Spleen (tissue), 11 donors: ENCODE data around the gene PTGER3. TPM values are rescaled to one million over a fixed set of nuclear protein-coding genes. Genes with fewer than 3 reads are reported as not detected.

Experiments used
- DNase-seq: peaks from one replicate; pipeline ENCODE4 v3.0.0-alpha.2; 2020
- H3K27ac ChIP-seq, 8 donors: fragments of 200-600 bp; sonication (generic) in 7 of 8; 1 replicate in 4 of 8; 2 replicates in 4 of 8; pipeline versions ENCODE4 v1.5.0 to v1.8.0; 2016 to 2021; ENCODE audit warnings: inconsistent platforms in 4 of 8, mild to moderate bottlenecking in 4 of 8, moderate library complexity in 1 of 8
- H3K27me3 ChIP-seq, 7 donors: fragments of 200-600 bp; sonication (generic) in 6 of 7; replicated peaks in 1 of 7; 1 replicate in 4 of 7; 2 replicates in 3 of 7; pipeline versions ENCODE4 v1.5.0 to v1.8.0; 2016 to 2021; ENCODE audit warnings: inconsistent platforms in 3 of 7, mild to moderate bottlenecking in 1 of 7
- H3K36me3 ChIP-seq, 6 donors: fragments of 200-600 bp; sonication (generic) in 5 of 6; 1 replicate in 4 of 6; 2 replicates in 2 of 6; pipeline versions ENCODE4 v1.5.0 to v1.8.0; 2016 to 2021; ENCODE audit warnings: inconsistent platforms in 2 of 6
- H3K4me1 ChIP-seq, 6 donors: fragments of 200-600 bp; sonication (generic) in 5 of 6; 1 replicate in 3 of 6; 2 replicates in 3 of 6; pipeline versions ENCODE4 v1.5.0 to v1.8.0; 2016 to 2021; ENCODE audit warnings: inconsistent platforms in 3 of 6
- H3K4me3 ChIP-seq, 8 donors: fragments of 200-600 bp; sonication (generic) in 7 of 8; 1 replicate in 4 of 8; 2 replicates in 4 of 8; pipeline versions ENCODE4 v1.5.0 to v1.8.0; 2016 to 2021; ENCODE audit warnings: inconsistent platforms in 4 of 8, mild to moderate bottlenecking in 4 of 8, moderate library complexity in 2 of 8
- H3K9me3 ChIP-seq, 8 donors: fragments of 200-600 bp; sonication (generic) in 7 of 8; 1 replicate in 4 of 8; 2 replicates in 4 of 8; pipeline versions ENCODE4 v1.5.0 to v1.8.0; 2016 to 2021; ENCODE audit warnings: inconsistent platforms in 4 of 8
- POLR2A ChIP-seq, 3 donors: fragments of 450-650 bp; IDR thresholded peaks; one replicate each; pipeline ENCODE4 v1.5.1; 2017; ENCODE audit warnings: antibody characterized with exemption in 3 of 3, mild to moderate bottlenecking in 1 of 3
- POLR2AphosphoS5 ChIP-seq, 3 donors: sonication (generic); formaldehyde crosslinking; IDR thresholded peaks; one replicate each; pipeline ENCODE4 v1.5.1; 2017; ENCODE audit warnings: antibody characterized with exemption in 3 of 3
- WGBS, 5 donors: extraction: QIAGEN DNeasy Blood & Tissue Kit in 3 of 5; methylation state at CpG; one replicate each; pipeline versions ENCODE4 v1.1.5 to v1.1.7; 2013 to 2018; 5-methylcytosine and 5-hydroxymethylcytosine counted together
- intact Hi-C: fragments of 100-400 bp; cut with DNase I; formaldehyde crosslinking; loops from one replicate; pipeline ENCODE4 v1.15.0; 2023; ENCODE audit warnings: low total_unique reads
- polyA plus RNA-seq, 3 donors: library from polyadenylated mRNA; stranded (reverse); fragments of 200-250 nt; gene quantifications; one replicate each; pipeline ENCODE4 v1.2.1, GENCODE V29; 2013
- total RNA-seq, 7 donors: library from RNA; depleted of rRNA in 3 of 7; stranded (reverse); fragments of >200 nt in 3 of 7; fragmentation: NEBNext Ultra II Directional in 4 of 7; extraction: Animal tissue kit (Norgen Biotek cat#: 25700) in 4 of 7; gene quantifications; one replicate each; pipeline versions ENCODE4 v1.1.0 to v1.2.1, GENCODE V29; 2016 to 2021
- TF ChIP-seq, protein P1 (sequence below), 11 experiments: fragments of 200-600 bp in 7 of 11; fragments of 450-650 bp in 4 of 11; sonication (generic) in 4 of 11; IDR thresholded peaks in 8 of 11; conservative IDR thresholded peaks in 3 of 11; 1 replicate in 7 of 11; 2 replicates in 4 of 11; pipeline versions ENCODE4 v1.4.0 to v1.8.0; 2016 to 2021; ENCODE audit warnings: antibody characterized with exemption in 11 of 11, inconsistent platforms in 4 of 11, mild to moderate bottlenecking in 1 of 11
- donor health status: healthy with polysubstance abuse.
- donor health status: DM: no; HTN: no; CAD: no; lungs with moderate emphysema.
- donor health status: DM: no; HTN: no; CAD: no.
- donor health status: Bipolar disorder and iron deficiency.
- donor health status: healthy.
- donor health status: DM: no; HTN: no; CAD: no.
- donor health status: DM: yes; HTN: yes; CAD: no.

Gene PTGER3
- total and polyA plus RNA-seq, 10 donors = 0.13 to 1.1 (median 0.39) TPM

DNA sequence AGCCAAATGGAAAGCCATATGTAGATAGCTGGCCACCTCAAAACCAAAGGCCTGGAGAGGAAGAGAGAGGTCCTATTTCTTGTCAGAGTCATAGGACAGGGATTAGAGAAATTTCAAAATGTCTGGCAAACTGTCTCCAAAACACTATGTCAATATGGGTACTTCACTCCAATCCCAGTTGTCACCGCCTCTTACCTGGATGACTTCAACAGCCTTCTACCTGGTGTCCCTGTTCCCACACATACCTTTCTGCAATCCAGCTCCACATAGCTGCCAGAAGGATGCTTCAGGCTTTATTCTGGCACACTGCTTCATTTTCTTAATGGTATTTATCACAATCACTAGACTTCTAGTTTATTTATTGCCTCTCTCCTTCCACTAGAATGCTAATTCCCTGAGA is 14.5 kb downstream of the PTGER3 start:
- intact Hi-C loops = no loop called here
- DNase-seq = no peak
- no peak for TF ChIP-seq POLR2A (IDR thresholded peaks at IDR 0.05)
- TF ChIP-seq, protein P1, sequence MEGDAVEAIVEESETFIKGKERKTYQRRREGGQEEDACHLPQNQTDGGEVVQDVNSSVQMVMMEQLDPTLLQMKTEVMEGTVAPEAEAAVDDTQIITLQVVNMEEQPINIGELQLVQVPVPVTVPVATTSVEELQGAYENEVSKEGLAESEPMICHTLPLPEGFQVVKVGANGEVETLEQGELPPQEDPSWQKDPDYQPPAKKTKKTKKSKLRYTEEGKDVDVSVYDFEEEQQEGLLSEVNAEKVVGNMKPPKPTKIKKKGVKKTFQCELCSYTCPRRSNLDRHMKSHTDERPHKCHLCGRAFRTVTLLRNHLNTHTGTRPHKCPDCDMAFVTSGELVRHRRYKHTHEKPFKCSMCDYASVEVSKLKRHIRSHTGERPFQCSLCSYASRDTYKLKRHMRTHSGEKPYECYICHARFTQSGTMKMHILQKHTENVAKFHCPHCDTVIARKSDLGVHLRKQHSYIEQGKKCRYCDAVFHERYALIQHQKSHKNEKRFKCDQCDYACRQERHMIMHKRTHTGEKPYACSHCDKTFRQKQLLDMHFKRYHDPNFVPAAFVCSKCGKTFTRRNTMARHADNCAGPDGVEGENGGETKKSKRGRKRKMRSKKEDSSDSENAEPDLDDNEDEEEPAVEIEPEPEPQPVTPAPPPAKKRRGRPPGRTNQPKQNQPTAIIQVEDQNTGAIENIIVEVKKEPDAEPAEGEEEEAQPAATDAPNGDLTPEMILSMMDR (IDR thresholded peaks at IDR 0.05 in 8 of 11, conservative IDR thresholded peaks at IDR 0.05 in 3 of 11) = no peak
- TF ChIP-seq POLR2AphosphoS5 (IDR thresholded peaks at IDR 0.05) = no peak
- Histone ChIP-seq H3K9me3 (no peaks in the 10 kb centered on the region), H3K27ac (no peak overlapping the region), H3K4me1 (no peaks in the 10 kb centered on the region), H3K4me3 (no peak overlapping the region), H3K36me3 (no peaks in the 10 kb centered on the region), H3K27me3 (peaks cover 0 to 11% (median 0%) of the 10 kb centered on the region in 7 donors)
- 96 to 100% (median 97%) methylated on average over 1 of the region's 1 CpG for WGBS, 5 donors

DNA sequence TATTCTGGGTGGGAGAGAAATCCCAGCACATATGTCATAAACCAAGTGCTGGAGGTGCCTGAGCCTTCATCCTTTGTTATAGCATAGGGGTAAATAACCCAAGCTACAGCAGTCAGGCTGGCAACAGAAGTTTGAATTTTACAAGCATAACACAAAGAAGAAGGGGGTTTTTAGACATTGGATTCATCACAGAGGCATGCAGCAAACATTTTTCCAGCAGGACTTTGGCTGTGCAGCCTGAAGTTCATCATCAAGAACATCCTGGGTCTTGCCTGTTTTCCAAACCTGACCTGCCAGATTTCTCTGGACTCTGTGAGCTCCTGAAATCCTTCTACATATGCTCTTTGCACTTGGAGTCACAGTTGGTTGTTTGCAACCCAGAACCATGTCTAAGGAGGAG is 16.2 kb downstream of the PTGER3 start:
- intact Hi-C loops = no loop called here
- TF ChIP-seq POLR2A (IDR thresholded peaks at IDR 0.05) (no peak), POLR2AphosphoS5 (IDR thresholded peaks at IDR 0.05) (no peak)
- TF ChIP-seq, protein P1 (IDR thresholded peaks at IDR 0.05 in 8 of 11, conservative IDR thresholded peaks at IDR 0.05 in 3 of 11) = no peak

GRCh38 chr1:71030026-71030425 is 17.6 kb downstream of the PTGER3 start:
- H3K27ac ChIP-seq = no peak overlapping the region
- no peak overlapping the region for H3K4me3 ChIP-seq
- WGBS, 5 donors = 81 to 97% (median 94%) methylated on average over 1 of the region's 1 CpG
- no peaks in the 10 kb centered on the region for H3K9me3 ChIP-seq
- DNase-seq = no peak
- H3K27me3 ChIP-seq = peaks cover 0 to 11% (median 0%) of the 10 kb centered on the region in 7 donors
- TF ChIP-seq, protein P1 (IDR thresholded peaks at IDR 0.05 in 8 of 11, conservative IDR thresholded peaks at IDR 0.05 in 3 of 11) = no peak
- no peak for TF ChIP-seq POLR2A (IDR thresholded peaks at IDR 0.05)
- no peak for TF ChIP-seq POLR2AphosphoS5 (IDR thresholded peaks at IDR 0.05)
- no peaks in the 10 kb centered on the region for H3K4me1 ChIP-seq
- intact Hi-C loops = no loop called here
- H3K36me3 ChIP-seq = no peaks in the 10 kb centered on the region

More for the DNA sequence above, 16.2 kb downstream of the PTGER3 start:
- no peak overlapping the region for H3K27ac ChIP-seq
- no peaks in the 10 kb centered on the region for H3K4me1 ChIP-seq
- DNase-seq = no peak
- peaks cover 0 to 11% (median 0%) of the 10 kb centered on the region in 7 donors for H3K27me3 ChIP-seq
- no peaks in the 10 kb centered on the region for H3K36me3 ChIP-seq
- H3K4me3 ChIP-seq = no peak overlapping the region
- H3K9me3 ChIP-seq = no peaks in the 10 kb centered on the region

- WGBS, 5 donors = 67 to 88% (median 81%) methylated on average over 1 of the region's 1 CpG
- Histone ChIP-seq H3K36me3 (no peaks in the 10 kb centered on the region), H3K27ac (no peak overlapping the region), H3K4me3 (no peak overlapping the region), H3K4me1 (no peaks in the 10 kb centered on the region), H3K9me3 (no peaks in the 10 kb centered on the region), H3K27me3 (peaks cover 0 to 11% (median 0%) of the 10 kb centered on the region in 7 donors)
- no peak for DNase-seq
- TF ChIP-seq POLR2A (IDR thresholded peaks at IDR 0.05) (no peak), POLR2AphosphoS5 (IDR thresholded peaks at IDR 0.05) (no peak)
- TF ChIP-seq, protein P1 (IDR thresholded peaks at IDR 0.05 in 8 of 11, conservative IDR thresholded peaks at IDR 0.05 in 3 of 11) = no peak
- intact Hi-C loops = no loop called here
These were observed 18.6 kb downstream of the PTGER3 start for GRCh38 chr1:71028981-71029380.
